ENCODE data around the gene C1QTNF9B. TPM values are rescaled to one million over a fixed set of nuclear protein-coding genes. Genes with fewer than 3 reads are reported as not detected.

Gene C1QTNF9B
- total RNA-seq, 1 experiment from 2014 or later, result not detected

DNA sequence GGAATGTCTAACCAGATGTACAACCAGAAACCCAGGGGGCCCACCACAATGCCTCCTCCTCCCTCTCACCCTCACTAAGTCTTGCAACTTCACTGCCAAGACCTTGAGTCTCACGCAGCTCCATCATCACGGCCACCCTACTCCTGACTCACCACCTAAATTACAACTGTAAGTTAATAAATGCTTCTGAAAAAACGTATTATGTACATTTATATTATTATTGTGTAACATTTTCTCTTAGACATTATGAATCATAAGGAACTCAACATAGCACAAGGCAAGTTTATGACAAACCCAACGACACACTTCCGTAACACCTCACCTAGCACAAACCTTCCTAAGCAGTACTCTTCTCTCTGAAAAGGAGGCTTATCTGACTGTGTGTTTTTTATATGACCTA is 28.8 kb downstream of the C1QTNF9B start:
- POLR2A ChIA-PET, result no interaction called here
- BruUV-seq (replicated peaks), result no TSS peak

GRCh38 chr13:23867027-23867491 is 30.2 kb downstream of the C1QTNF9B start:
- H3K4me3 ChIP-seq (ENCODE audit: low read depth, low read length), result no peak overlapping the region
- no peaks in the 10 kb centered on the region for H3K9me3 Mint-ChIP-seq (ENCODE audit: unreplicated experiment)
- TF ChIP-seq, protein P1, sequence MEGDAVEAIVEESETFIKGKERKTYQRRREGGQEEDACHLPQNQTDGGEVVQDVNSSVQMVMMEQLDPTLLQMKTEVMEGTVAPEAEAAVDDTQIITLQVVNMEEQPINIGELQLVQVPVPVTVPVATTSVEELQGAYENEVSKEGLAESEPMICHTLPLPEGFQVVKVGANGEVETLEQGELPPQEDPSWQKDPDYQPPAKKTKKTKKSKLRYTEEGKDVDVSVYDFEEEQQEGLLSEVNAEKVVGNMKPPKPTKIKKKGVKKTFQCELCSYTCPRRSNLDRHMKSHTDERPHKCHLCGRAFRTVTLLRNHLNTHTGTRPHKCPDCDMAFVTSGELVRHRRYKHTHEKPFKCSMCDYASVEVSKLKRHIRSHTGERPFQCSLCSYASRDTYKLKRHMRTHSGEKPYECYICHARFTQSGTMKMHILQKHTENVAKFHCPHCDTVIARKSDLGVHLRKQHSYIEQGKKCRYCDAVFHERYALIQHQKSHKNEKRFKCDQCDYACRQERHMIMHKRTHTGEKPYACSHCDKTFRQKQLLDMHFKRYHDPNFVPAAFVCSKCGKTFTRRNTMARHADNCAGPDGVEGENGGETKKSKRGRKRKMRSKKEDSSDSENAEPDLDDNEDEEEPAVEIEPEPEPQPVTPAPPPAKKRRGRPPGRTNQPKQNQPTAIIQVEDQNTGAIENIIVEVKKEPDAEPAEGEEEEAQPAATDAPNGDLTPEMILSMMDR (IDR thresholded peaks at IDR 0.05; ENCODE audit: insufficient read depth in 1 of 2, low read depth in 1 of 2, low read length in 1 of 2, severe bottlenecking in 1 of 2, unreplicated experiment in 1 of 2), result no peak
- H3K27me3 ChIP-seq (replicated peaks; ENCODE audit: control insufficient read depth, insufficient read depth, low read length), result no peaks in the 10 kb centered on the region
- H3K36me3 ChIP-seq (ENCODE audit: control insufficient read depth, insufficient read depth, low read length), result no peaks in the 10 kb centered on the region; the same call in 1 of the 2 replicates
- POLR2A ChIA-PET, result no interaction called here
- H3K4me3 Mint-ChIP-seq (ENCODE audit: unreplicated experiment), result no peak overlapping the region
- no peaks in the 10 kb centered on the region for H3K36me3 Mint-ChIP-seq (ENCODE audit: insufficient read depth, unreplicated experiment)
- peaks cover 6% of the 10 kb centered on the region; the same call in 1 of the 2 replicates for H3K4me1 ChIP-seq
- intact Hi-C loops (cut with micrococcal nuclease; ENCODE audit: unreplicated experiment), result no loop called here
- CTCF ChIA-PET, result no interaction called here
- H3K27ac Mint-ChIP-seq (ENCODE audit: unreplicated experiment), result no peak overlapping the region
- no TSS peak for BruUV-seq (replicated peaks)
- no peaks in the 10 kb centered on the region for H3K4me1 Mint-ChIP-seq (ENCODE audit: low read depth, unreplicated experiment)
- no peak for DNase-seq
- H3K27me3 Mint-ChIP-seq (ENCODE audit: insufficient read depth, unreplicated experiment), result no peaks in the 10 kb centered on the region
- H3K9me3 ChIP-seq, result no peaks in the 10 kb centered on the region

More for the DNA sequence above, 28.8 kb downstream of the C1QTNF9B start:
- Histone ChIP-seq H3K4me1 (peaks cover 6% of the 10 kb centered on the region; the same call in 1 of the 2 replicates), H3K27me3 (replicated peaks; ENCODE audit: control insufficient read depth, insufficient read depth, low read length) (no peaks in the 10 kb centered on the region), H3K36me3 (ENCODE audit: control insufficient read depth, insufficient read depth, low read length) (no peaks in the 10 kb centered on the region; the same call in 1 of the 2 replicates), H3K4me3 (ENCODE audit: low read depth, low read length) (no peak overlapping the region), H3K9me3 (no peaks in the 10 kb centered on the region)
- H3K36me3 Mint-ChIP-seq (ENCODE audit: insufficient read depth, unreplicated experiment), result no peaks in the 10 kb centered on the region
- no peak for DNase-seq
- CTCF ChIA-PET, result no interaction called here
- no peaks in the 10 kb centered on the region for H3K4me1 Mint-ChIP-seq (ENCODE audit: low read depth, unreplicated experiment)
- intact Hi-C loops (cut with micrococcal nuclease; ENCODE audit: unreplicated experiment), result no loop called here
- H3K4me3 Mint-ChIP-seq (ENCODE audit: unreplicated experiment), result no peak overlapping the region
- H3K27me3 Mint-ChIP-seq (ENCODE audit: insufficient read depth, unreplicated experiment), result no peaks in the 10 kb centered on the region
- H3K9me3 Mint-ChIP-seq (ENCODE audit: unreplicated experiment), result no peaks in the 10 kb centered on the region
- no peak overlapping the region for H3K27ac Mint-ChIP-seq (ENCODE audit: unreplicated experiment)
- TF ChIP-seq, protein P1 (IDR thresholded peaks at IDR 0.05; ENCODE audit: insufficient read depth in 1 of 2, low read depth in 1 of 2, low read length in 1 of 2, severe bottlenecking in 1 of 2, unreplicated experiment in 1 of 2), result no peak

GRCh38 chr13:23866420-23867026 is 30.8 kb downstream of the C1QTNF9B start:
- CTCF ChIA-PET, result interaction anchor here (0.6 kb wide), 1 partner anchor 22 kb away, joined by 4 read pairs; the partner anchor contains the start of gene MIPEP
- intact Hi-C loops (cut with micrococcal nuclease; ENCODE audit: unreplicated experiment), result no loop called here
- H3K4me1 Mint-ChIP-seq (ENCODE audit: low read depth, unreplicated experiment), result no peaks in the 10 kb centered on the region
- H3K27ac Mint-ChIP-seq (ENCODE audit: unreplicated experiment), result no peak overlapping the region
- POLR2A ChIA-PET, result no interaction called here
- TF ChIP-seq, protein P1 (IDR thresholded peaks at IDR 0.05; ENCODE audit: insufficient read depth in 1 of 2, low read depth in 1 of 2, low read length in 1 of 2, severe bottlenecking in 1 of 2, unreplicated experiment in 1 of 2), result no peak
- H3K27me3 ChIP-seq (replicated peaks; ENCODE audit: control insufficient read depth, insufficient read depth, low read length), result no peaks in the 10 kb centered on the region
- no peaks in the 10 kb centered on the region for H3K9me3 ChIP-seq
- no peak overlapping the region for H3K4me3 Mint-ChIP-seq (ENCODE audit: unreplicated experiment)
- peaks cover 6% of the 10 kb centered on the region; the same call in 1 of the 2 replicates for H3K4me1 ChIP-seq
- BruUV-seq (replicated peaks), result no TSS peak
- H3K36me3 Mint-ChIP-seq (ENCODE audit: insufficient read depth, unreplicated experiment), result peaks cover 2% of the 10 kb centered on the region
- DNase-seq, result no peak
- no peaks in the 10 kb centered on the region for H3K9me3 Mint-ChIP-seq (ENCODE audit: unreplicated experiment)
- no peak overlapping the region for H3K4me3 ChIP-seq (ENCODE audit: low read depth, low read length)
- H3K27me3 Mint-ChIP-seq (ENCODE audit: insufficient read depth, unreplicated experiment), result no peaks in the 10 kb centered on the region
- H3K36me3 ChIP-seq (ENCODE audit: control insufficient read depth, insufficient read depth, low read length), result no peaks in the 10 kb centered on the region; the same call in 1 of the 2 replicates

Data from Caco-2 (cell line).